DLD1 (cell line): ENCODE data around the gene DNAH17.

Experiments used
- in situ Hi-C: cut with HindIII; loops from 2 replicates; pipeline ENCODE4 v1.10.0; 2017; ENCODE audit warnings: low sequenced_read_pairs

DNAH17 gene

GRCh38 chr17:78501241-78502036 is 75.8 kb downstream of the DNAH17 start:
- in situ Hi-C loops = no loop called here

- in situ Hi-C loops = no loop called here
Observed at GRCh38 chr17:78500806-78501205, 76.4 kb downstream of the DNAH17 start.

GRCh38 chr17:78499715-78500540 is 77.3 kb downstream of the DNAH17 start:
- in situ Hi-C loops = no loop called here

GRCh38 chr17:78498848-78499247 is 78.3 kb downstream of the DNAH17 start:
- in situ Hi-C loops = no loop called here

- in situ Hi-C loops = no loop called here
Observed at GRCh38 chr17:78497115-78497540, 80.1 kb downstream of the DNAH17 start.

- in situ Hi-C loops = no loop called here
Observed at GRCh38 chr17:78496311-78496710, 80.9 kb downstream of the DNAH17 start.

GRCh38 chr17:78495634-78496033 is 81.6 kb downstream of the DNAH17 start:
- in situ Hi-C loops = no loop called here

GRCh38 chr17:78494696-78495330 is 82.4 kb downstream of the DNAH17 start:
- in situ Hi-C loops = no loop called here

- in situ Hi-C loops = no loop called here
Observed at GRCh38 chr17:78493853-78494695, 83.1 kb downstream of the DNAH17 start.

- in situ Hi-C loops = no loop called here
Observed at GRCh38 chr17:78493450-78493849, 83.7 kb downstream of the DNAH17 start.

GRCh38 chr17:78492116-78492799 is 84.9 kb downstream of the DNAH17 start:
- in situ Hi-C loops = no loop called here

- in situ Hi-C loops = no loop called here
Observed at GRCh38 chr17:78491236-78492115, 85.7 kb downstream of the DNAH17 start.

GRCh38 chr17:78490673-78491072 is 86.5 kb downstream of the DNAH17 start:
- in situ Hi-C loops = no loop called here

- in situ Hi-C loops = no loop called here
Observed at GRCh38 chr17:78490156-78490555, 87.0 kb downstream of the DNAH17 start.

GRCh38 chr17:78488867-78489634 is 88.1 kb downstream of the DNAH17 start:
- in situ Hi-C loops = loop anchor here (10.0 kb wide), 1 partner anchor 116 kb away; no protein-coding TSS in a partner anchor

GRCh38 chr17:78488156-78488555 is 89.0 kb downstream of the DNAH17 start:
- in situ Hi-C loops = loop anchor here (10.0 kb wide), 1 partner anchor 117 kb away; no protein-coding TSS in a partner anchor

- in situ Hi-C loops = loop anchor here (10.0 kb wide), 1 partner anchor 118 kb away; no protein-coding TSS in a partner anchor
Observed at GRCh38 chr17:78486946-78487680, 90.1 kb downstream of the DNAH17 start.
